CD4-positive, alpha-beta T cell treated with Interleukin-21 for 1 hour (primary cell): Measurements from ENCODE around the gene SLC25A34.

Source experiments
- DNase-seq: peaks from one replicate; pipeline ENCODE4 v3.0.0-alpha.2; 2020

The SLC25A34 gene

GRCh38 chr1:15755021-15755645 lies 19.1 kb downstream of the SLC25A34 start:
- no peak for DNase-seq

GRCh38 chr1:15755646-15756040 lies 19.6 kb downstream of the SLC25A34 start:
- DNase-seq: no peak

GRCh38 chr1:15756143-15757015 lies 20.3 kb downstream of the SLC25A34 start:
- no peak for DNase-seq

- no peak for DNase-seq
Measured at GRCh38 chr1:15757016-15757543, 21.0 kb downstream of the SLC25A34 start.

- DNase-seq: no peak
Measured at GRCh38 chr1:15757575-15758342, 21.7 kb downstream of the SLC25A34 start.

GRCh38 chr1:15758343-15758931 lies 22.4 kb downstream of the SLC25A34 start, which contains the start of gene FBLIM1:
Gene FBLIM1 (plus strand): TSS chr1:15758795. CDS start chr1:15764984, 6,189 bp downstream.
- no peak for DNase-seq

GRCh38 chr1:15758953-15759661 lies 23.0 kb downstream of the SLC25A34 start:
- no peak for DNase-seq

- no peak for DNase-seq
Measured at GRCh38 chr1:15760520-15761211, 24.6 kb downstream of the SLC25A34 start.

GRCh38 chr1:15761366-15762128 lies 25.5 kb downstream of the SLC25A34 start:
- no peak for DNase-seq

GRCh38 chr1:15762546-15762945 lies 26.5 kb downstream of the SLC25A34 start:
- DNase-seq: no peak

- DNase-seq: no peak
Measured at GRCh38 chr1:15764269-15764764, 28.3 kb downstream of the SLC25A34 start.

GRCh38 chr1:15764890-15765289 lies 28.8 kb downstream of the SLC25A34 start:
- DNase-seq: no peak

GRCh38 chr1:15765495-15766194 lies 29.6 kb downstream of the SLC25A34 start:
- DNase-seq: no peak

- no peak for DNase-seq
Measured at GRCh38 chr1:15767941-15768340, 31.9 kb downstream of the SLC25A34 start.

GRCh38 chr1:15768388-15768787 lies 32.3 kb downstream of the SLC25A34 start:
- no peak for DNase-seq

- DNase-seq: no peak
Measured at GRCh38 chr1:15770313-15770962, 34.4 kb downstream of the SLC25A34 start.

- DNase-seq: no peak
Measured at GRCh38 chr1:15771836-15772515, 35.9 kb downstream of the SLC25A34 start.

- no peak for DNase-seq
Measured at GRCh38 chr1:15775706-15776105, 39.6 kb downstream of the SLC25A34 start.
